ENCODE measurements around the gene MUC2.

- TF ChIP-seq CTCF (conservative IDR thresholded peaks at IDR 0.05; ENCODE audit: low read depth, low read length) (no peak), EZH2 (IDR thresholded peaks at IDR 0.05; ENCODE audit: borderline replicate concordance, low read depth, low read length, poor library complexity, severe bottlenecking) (no peak)
These were observed 28.3 kb downstream of the MUC2 start for GRCh38 chr11:1102996-1103395.
